GM21367 (cell line): ENCODE measurements around the gene KCNJ3.

ENCODE experiments used
- ATAC-seq: cut with Tn5 transposase; IDR thresholded peaks from one replicate; pipeline ENCODE4 v1.9.1; 2021; ENCODE audit not compliant: unreplicated experiment

The KCNJ3 gene

GRCh38 chr2:154706660-154707059, 8.2 kb downstream of the KCNJ3 start:
- ATAC-seq = no peak

GRCh38 chr2:154707994-154708575, 9.6 kb downstream of the KCNJ3 start:
- no peak for ATAC-seq

GRCh38 chr2:154709215-154709614, 10.7 kb downstream of the KCNJ3 start:
- no peak for ATAC-seq

DNA sequence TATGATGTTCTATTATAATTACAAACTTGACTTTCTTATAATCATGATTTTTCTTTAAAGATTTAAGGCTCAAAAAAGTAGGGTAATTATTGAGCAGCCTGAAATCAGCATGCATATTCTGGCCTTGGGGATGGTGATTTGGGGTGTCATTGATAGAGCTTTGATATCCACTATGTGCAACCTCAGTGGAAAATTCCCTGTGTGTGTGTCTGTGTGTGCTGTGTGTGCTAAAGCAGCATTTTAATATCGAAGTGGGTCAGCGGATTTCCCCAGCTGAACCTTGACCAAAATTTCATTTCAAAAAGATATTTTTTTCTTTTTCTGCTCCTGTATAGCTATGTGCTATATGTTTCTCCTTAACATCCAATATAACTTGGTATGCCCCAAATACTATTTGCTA, 11.6 kb downstream of the KCNJ3 start:
- no peak for ATAC-seq

- no peak for ATAC-seq
These were observed 12.2 kb downstream of the KCNJ3 start for GRCh38 chr2:154710685-154711084.

- no peak for ATAC-seq
These were observed 15.2 kb downstream of the KCNJ3 start for GRCh38 chr2:154713675-154714074.

DNA sequence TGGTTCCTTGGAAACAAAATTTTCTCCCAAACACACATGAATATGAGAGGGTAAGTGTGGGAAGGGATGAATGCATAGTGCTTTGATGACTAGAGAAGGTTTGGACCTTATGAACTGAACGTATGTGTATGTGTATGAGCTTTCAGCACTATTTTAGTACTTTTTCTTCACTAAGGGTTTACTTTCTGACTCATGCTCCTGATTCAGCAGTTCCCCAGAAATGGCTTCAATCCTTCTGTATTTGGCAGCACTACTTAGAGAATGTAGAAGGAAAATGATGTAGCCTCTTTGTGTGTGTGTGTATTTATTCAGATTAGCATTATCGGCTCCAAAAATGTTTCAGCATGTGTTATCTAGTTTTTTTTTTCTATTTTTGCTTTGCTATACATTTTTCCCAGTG, 22.2 kb downstream of the KCNJ3 start:
- no peak for ATAC-seq

- no peak for ATAC-seq
These were observed 25.8 kb downstream of the KCNJ3 start for GRCh38 chr2:154724194-154724797.

GRCh38 chr2:154740361-154740760, 41.9 kb downstream of the KCNJ3 start:
- ATAC-seq = no peak

GRCh38 chr2:154758871-154759270, 60.4 kb downstream of the KCNJ3 start:
- ATAC-seq = no peak

DNA sequence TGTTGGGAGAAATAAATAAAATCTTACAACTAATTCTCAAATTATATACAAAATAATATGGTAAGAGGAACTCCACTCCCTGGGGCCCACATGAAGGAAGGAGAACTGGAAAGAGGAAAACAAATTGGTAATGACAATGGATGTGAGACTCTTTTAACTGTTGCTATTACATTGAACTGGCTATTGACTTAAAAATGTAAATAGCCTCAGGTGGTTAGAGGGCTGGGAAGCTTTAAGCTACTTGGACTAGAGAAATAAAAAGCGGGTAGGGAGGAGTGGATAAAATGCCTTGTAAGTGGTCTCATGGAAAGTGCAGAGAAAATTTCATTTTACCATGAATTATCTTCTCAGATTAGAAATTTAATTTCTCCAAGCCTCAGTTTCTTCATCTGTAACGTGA, 64.1 kb downstream of the KCNJ3 start:
- ATAC-seq = no peak

GRCh38 chr2:154771664-154772284, 73.3 kb downstream of the KCNJ3 start:
- no peak for ATAC-seq

- ATAC-seq = no peak
These were observed 78.3 kb downstream of the KCNJ3 start for GRCh38 chr2:154776825-154777224.

DNA sequence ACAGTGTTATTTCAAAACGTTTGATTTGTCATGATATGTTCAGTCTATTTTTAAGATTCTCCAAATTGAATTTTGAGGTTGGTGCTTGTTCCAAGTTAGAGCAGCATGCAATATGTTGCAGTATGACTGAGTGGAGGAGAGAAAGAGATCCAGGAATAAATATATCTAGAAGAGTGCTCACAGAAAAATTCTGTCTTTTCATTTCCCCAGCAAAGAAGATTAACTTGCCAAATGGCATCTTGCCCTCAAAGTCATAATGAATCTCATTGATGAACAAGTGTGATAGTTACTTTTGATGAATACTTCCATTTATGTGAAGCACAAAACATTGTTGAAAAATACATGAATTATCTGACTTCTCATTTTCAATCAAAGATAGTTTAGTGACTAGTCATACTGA, 95.9 kb downstream of the KCNJ3 start:
- no peak for ATAC-seq

DNA sequence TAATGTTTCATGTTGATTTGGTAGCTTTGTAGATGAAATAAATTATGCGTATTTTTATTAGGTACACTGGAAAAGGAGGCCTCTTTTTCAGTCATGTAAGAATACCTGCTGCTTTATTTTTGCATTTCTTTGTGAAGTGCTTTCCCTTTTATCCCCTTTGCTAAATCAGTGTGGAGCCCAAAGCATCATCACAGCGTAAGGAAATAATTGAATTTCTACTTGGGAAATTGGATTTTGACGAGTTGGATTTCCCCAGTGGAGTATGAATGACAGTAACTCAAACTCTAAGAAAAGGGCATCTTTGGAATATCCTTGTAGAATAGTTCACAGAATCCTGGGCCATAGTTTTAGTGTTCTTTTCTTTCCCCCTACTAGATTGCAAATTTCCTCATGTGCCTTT, 97.2 kb downstream of the KCNJ3 start:
- no peak for ATAC-seq

- no peak for ATAC-seq
These were observed 106.0 kb downstream of the KCNJ3 start for GRCh38 chr2:154804451-154804850.

DNA sequence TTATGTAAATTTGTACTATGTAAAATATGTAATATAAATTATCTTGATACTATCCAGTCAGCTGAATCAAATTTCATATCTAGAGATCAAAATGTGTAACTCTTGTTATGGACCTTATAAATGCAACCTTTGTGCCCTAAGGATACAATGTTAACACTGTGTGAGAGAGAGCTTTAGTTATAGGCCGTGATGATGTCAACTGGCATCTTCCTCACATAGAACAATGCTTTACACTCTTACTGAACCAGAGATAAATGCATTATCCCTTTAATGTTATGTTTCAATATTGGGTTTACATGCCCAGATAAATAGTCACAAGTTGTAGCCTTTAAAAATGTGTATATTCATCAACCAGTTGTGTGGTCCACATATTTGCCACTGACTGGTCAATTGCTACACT, 115.1 kb downstream of the KCNJ3 start:
- no peak for ATAC-seq

- no peak for ATAC-seq
These were observed 116.4 kb downstream of the KCNJ3 start for GRCh38 chr2:154814856-154815255.

GRCh38 chr2:154825358-154825757, 126.9 kb downstream of the KCNJ3 start:
- no peak for ATAC-seq

DNA sequence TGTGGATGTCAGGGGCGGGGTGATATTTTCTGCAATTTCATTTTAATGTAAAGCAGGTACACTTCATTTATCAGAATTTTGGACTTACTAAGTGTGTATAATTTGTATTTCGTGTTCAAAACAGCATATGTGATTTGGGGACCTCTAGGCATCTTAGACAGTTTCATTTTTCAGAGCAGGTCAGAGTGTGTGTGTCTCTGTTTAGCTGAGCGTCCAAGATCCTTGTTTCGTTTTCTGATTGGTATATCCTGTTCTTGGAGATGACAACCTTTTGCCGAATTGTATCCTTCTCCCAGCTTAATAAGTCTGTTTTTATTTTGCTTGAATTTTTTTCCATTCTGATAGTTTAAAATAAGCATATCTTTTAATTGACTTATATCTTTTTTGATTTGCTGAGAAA, 128.3 kb downstream of the KCNJ3 start:
- ATAC-seq = no peak

DNA sequence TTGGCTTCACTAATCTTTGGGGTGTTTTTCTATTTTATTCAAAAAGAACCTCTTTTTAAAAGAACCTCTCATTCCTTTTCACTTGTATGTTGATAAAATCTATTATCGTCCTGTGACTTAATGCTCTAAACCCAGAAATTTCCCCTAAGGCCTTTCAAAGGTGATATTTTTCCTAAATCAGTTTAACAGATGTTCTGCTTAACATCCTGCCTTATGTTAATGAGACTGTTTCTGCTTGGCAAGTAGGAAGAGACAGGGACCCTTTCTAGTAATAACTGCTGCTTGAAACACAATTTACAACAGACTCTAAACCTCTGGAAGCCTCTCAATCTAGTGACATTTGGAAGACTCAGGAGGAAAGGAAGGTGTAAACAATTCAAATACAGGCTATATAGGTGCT, 128.8 kb downstream of the KCNJ3 start:
- no peak for ATAC-seq

GRCh38 chr2:154832711-154833110, 134.2 kb downstream of the KCNJ3 start:
- no peak for ATAC-seq

GRCh38 chr2:154836632-154837031, 138.1 kb downstream of the KCNJ3 start:
- no peak for ATAC-seq
